ENCODE measurements around the gene OR5K2.

Gene OR5K2

GRCh38 chr3:98501863-98502576 is 4.5 kb downstream of the OR5K2 start:
- H3K36me3 ChIP-seq (ENCODE audit: insufficient read depth, low read length) = no peaks in the 10 kb centered on the region
- no peak overlapping the region for H3K4me3 ChIP-seq (ENCODE audit: low read depth in 1 of 2, low read length in 2 of 2)
- H3K27ac ChIP-seq (ENCODE audit: low read depth, low read length) = no peak overlapping the region
- H3K9me3 ChIP-seq (ENCODE audit: low read length) = no peaks in the 10 kb centered on the region
- H3K4me1 ChIP-seq (ENCODE audit: insufficient read depth, low read length) = no peaks in the 10 kb centered on the region
- no peak overlapping the region for H3K9ac ChIP-seq (ENCODE audit: low read length)
- H3K27me3 ChIP-seq (ENCODE audit: control insufficient read depth in 1 of 2, insufficient read depth in 2 of 2, low read length in 2 of 2) = no peaks in the 10 kb centered on the region

- Histone ChIP-seq H3K9ac (ENCODE audit: low read length) (no peak overlapping the region), H3K4me1 (ENCODE audit: insufficient read depth, low read length) (no peaks in the 10 kb centered on the region), H3K27ac (ENCODE audit: low read depth, low read length) (no peak overlapping the region), H3K4me3 (ENCODE audit: low read depth in 1 of 2, low read length in 2 of 2) (no peak overlapping the region), H3K27me3 (ENCODE audit: control insufficient read depth in 1 of 2, insufficient read depth in 2 of 2, low read length in 2 of 2) (no peaks in the 10 kb centered on the region), H3K9me3 (ENCODE audit: low read length) (no peaks in the 10 kb centered on the region), H3K36me3 (ENCODE audit: insufficient read depth, low read length) (no peaks in the 10 kb centered on the region)
These were observed 7.1 kb downstream of the OR5K2 start for GRCh38 chr3:98504539-98504938.

- H3K9ac ChIP-seq (ENCODE audit: low read length) = no peak overlapping the region
- no peaks in the 10 kb centered on the region for H3K27me3 ChIP-seq (ENCODE audit: control insufficient read depth in 1 of 2, insufficient read depth in 2 of 2, low read length in 2 of 2)
- no peak overlapping the region for H3K4me3 ChIP-seq (ENCODE audit: low read depth in 1 of 2, low read length in 2 of 2)
- H3K9me3 ChIP-seq (ENCODE audit: low read length) = no peaks in the 10 kb centered on the region
- no peak overlapping the region for H3K27ac ChIP-seq (ENCODE audit: low read depth, low read length)
- H3K36me3 ChIP-seq (ENCODE audit: insufficient read depth, low read length) = peaks cover 8% of the 10 kb centered on the region
- H3K4me1 ChIP-seq (ENCODE audit: insufficient read depth, low read length) = no peaks in the 10 kb centered on the region
These were observed 11.1 kb downstream of the OR5K2 start for GRCh38 chr3:98508582-98508981.

GRCh38 chr3:98512576-98512975 is 15.1 kb downstream of the OR5K2 start:
- Histone ChIP-seq H3K9ac (ENCODE audit: low read length) (no peak overlapping the region), H3K4me1 (ENCODE audit: insufficient read depth, low read length) (no peaks in the 10 kb centered on the region), H3K4me3 (ENCODE audit: low read depth in 1 of 2, low read length in 2 of 2) (no peak overlapping the region), H3K36me3 (ENCODE audit: insufficient read depth, low read length) (peaks cover 30% of the 10 kb centered on the region), H3K27ac (ENCODE audit: low read depth, low read length) (no peak overlapping the region), H3K27me3 (ENCODE audit: control insufficient read depth in 1 of 2, insufficient read depth in 2 of 2, low read length in 2 of 2) (no peaks in the 10 kb centered on the region), H3K9me3 (ENCODE audit: low read length) (no peaks in the 10 kb centered on the region)

- Histone ChIP-seq H3K9ac (ENCODE audit: low read length) (no peak overlapping the region), H3K36me3 (ENCODE audit: insufficient read depth, low read length) (peaks cover 30% of the 10 kb centered on the region), H3K4me3 (ENCODE audit: low read depth in 1 of 2, low read length in 2 of 2) (no peak overlapping the region), H3K27ac (ENCODE audit: low read depth, low read length) (no peak overlapping the region), H3K9me3 (ENCODE audit: low read length) (no peaks in the 10 kb centered on the region), H3K4me1 (ENCODE audit: insufficient read depth, low read length) (no peaks in the 10 kb centered on the region), H3K27me3 (ENCODE audit: control insufficient read depth in 1 of 2, insufficient read depth in 2 of 2, low read length in 2 of 2) (no peaks in the 10 kb centered on the region)
These were observed 15.6 kb downstream of the OR5K2 start for GRCh38 chr3:98513091-98513511.

- Histone ChIP-seq H3K9me3 (ENCODE audit: low read length) (no peaks in the 10 kb centered on the region), H3K36me3 (ENCODE audit: insufficient read depth, low read length) (peaks cover 30% of the 10 kb centered on the region), H3K27ac (ENCODE audit: low read depth, low read length) (no peak overlapping the region), H3K9ac (ENCODE audit: low read length) (no peak overlapping the region), H3K4me3 (ENCODE audit: low read depth in 1 of 2, low read length in 2 of 2) (no peak overlapping the region), H3K4me1 (ENCODE audit: insufficient read depth, low read length) (no peaks in the 10 kb centered on the region), H3K27me3 (ENCODE audit: control insufficient read depth in 1 of 2, insufficient read depth in 2 of 2, low read length in 2 of 2) (no peaks in the 10 kb centered on the region)
These were observed 16.3 kb downstream of the OR5K2 start for GRCh38 chr3:98513736-98514135.

- H3K36me3 ChIP-seq (ENCODE audit: insufficient read depth, low read length) = peaks cover 40% of the 10 kb centered on the region
- no peaks in the 10 kb centered on the region for H3K9me3 ChIP-seq (ENCODE audit: low read length)
- H3K27me3 ChIP-seq (ENCODE audit: control insufficient read depth in 1 of 2, insufficient read depth in 2 of 2, low read length in 2 of 2) = no peaks in the 10 kb centered on the region
- H3K4me3 ChIP-seq (ENCODE audit: low read depth in 1 of 2, low read length in 2 of 2) = no peak overlapping the region
- H3K4me1 ChIP-seq (ENCODE audit: insufficient read depth, low read length) = no peaks in the 10 kb centered on the region
- no peak overlapping the region for H3K9ac ChIP-seq (ENCODE audit: low read length)
- H3K27ac ChIP-seq (ENCODE audit: low read depth, low read length) = no peak overlapping the region
These were observed 17.5 kb downstream of the OR5K2 start for GRCh38 chr3:98514948-98515347.

- Histone ChIP-seq H3K27me3 (ENCODE audit: control insufficient read depth in 1 of 2, insufficient read depth in 2 of 2, low read length in 2 of 2) (no peaks in the 10 kb centered on the region), H3K9ac (ENCODE audit: low read length) (no peak overlapping the region)
These were observed 21.3 kb downstream of the OR5K2 start for GRCh38 chr3:98518816-98519215.

GRCh38 chr3:98519351-98519750 is 21.9 kb downstream of the OR5K2 start:
- H3K9ac ChIP-seq (ENCODE audit: low read length) = no peak overlapping the region
- H3K9me3 ChIP-seq (ENCODE audit: low read length) = no peaks in the 10 kb centered on the region
- no peak overlapping the region for H3K4me3 ChIP-seq (ENCODE audit: low read depth in 1 of 2, low read length in 2 of 2)
- peaks cover 11% of the 10 kb centered on the region for H3K4me1 ChIP-seq (ENCODE audit: insufficient read depth, low read length)
- no peaks in the 10 kb centered on the region for H3K27me3 ChIP-seq (ENCODE audit: control insufficient read depth in 1 of 2, insufficient read depth in 2 of 2, low read length in 2 of 2)
- H3K36me3 ChIP-seq (ENCODE audit: insufficient read depth, low read length) = peaks cover 32% of the 10 kb centered on the region
- no peak overlapping the region for H3K27ac ChIP-seq (ENCODE audit: low read depth, low read length)

More at GRCh38 chr3:98518816-98519215, 21.3 kb downstream of the OR5K2 start:
- H3K4me3 ChIP-seq (ENCODE audit: low read depth in 1 of 2, low read length in 2 of 2) = no peak overlapping the region
- no peaks in the 10 kb centered on the region for H3K9me3 ChIP-seq (ENCODE audit: low read length)
- peaks cover 32% of the 10 kb centered on the region for H3K36me3 ChIP-seq (ENCODE audit: insufficient read depth, low read length)
- peaks cover 11% of the 10 kb centered on the region for H3K4me1 ChIP-seq (ENCODE audit: insufficient read depth, low read length)
- no peak overlapping the region for H3K27ac ChIP-seq (ENCODE audit: low read depth, low read length)

- peaks cover 13% of the 10 kb centered on the region for H3K36me3 ChIP-seq (ENCODE audit: insufficient read depth, low read length)
- H3K9me3 ChIP-seq (ENCODE audit: low read length) = no peaks in the 10 kb centered on the region
- peak overlapping the region; percentile 76 to 94 for H3K4me3 ChIP-seq (ENCODE audit: low read depth in 1 of 2, low read length in 2 of 2)
- peak overlapping the region; percentile 87 for H3K9ac ChIP-seq (ENCODE audit: low read length)
- H3K4me1 ChIP-seq (ENCODE audit: insufficient read depth, low read length) = peaks cover 11% of the 10 kb centered on the region
- H3K27ac ChIP-seq (ENCODE audit: low read depth, low read length) = peak overlapping the region; percentile 73
- no peaks in the 10 kb centered on the region for H3K27me3 ChIP-seq (ENCODE audit: control insufficient read depth in 1 of 2, insufficient read depth in 2 of 2, low read length in 2 of 2)
These were observed 24.5 kb downstream of the OR5K2 start for GRCh38 chr3:98521897-98522543.

GRCh38 chr3:98522544-98523281 is 25.2 kb downstream of the OR5K2 start, which contains the start of gene CLDND1:
Gene CLDND1 (minus strand): TSS chr3:98522902. CDS start chr3:98521424, 1,478 bp downstream.
- Histone ChIP-seq H3K36me3 (ENCODE audit: insufficient read depth, low read length) (peaks cover 9% of the 10 kb centered on the region), H3K27me3 (ENCODE audit: control insufficient read depth in 1 of 2, insufficient read depth in 2 of 2, low read length in 2 of 2) (no peaks in the 10 kb centered on the region), H3K9ac (ENCODE audit: low read length) (peak within 1 kb of the TSS; percentile 87), H3K9me3 (ENCODE audit: low read length) (no peaks in the 10 kb centered on the region), H3K4me1 (ENCODE audit: insufficient read depth, low read length) (peaks cover 11% of the 10 kb centered on the region), H3K4me3 (ENCODE audit: low read depth in 1 of 2, low read length in 2 of 2) (peak within 1 kb of the TSS; percentile 76 to 94), H3K27ac (ENCODE audit: low read depth, low read length) (peak within 1 kb of the TSS; percentile 73)

Data from muscle layer of colon (tissue), 2 donors.